Fibroblast of lung (primary cell): ENCODE measurements around the gene IFRD1. TPM values are rescaled to one million over a fixed set of nuclear protein-coding genes. Genes with fewer than 3 reads are reported as not detected.

Experiments
- DNase-seq, 2 donors: peaks; one replicate each; pipeline versions ENCODE4 v3.0.0 to v3.0.0-alpha.2; 2010; ENCODE audit warnings: low read depth in 2 of 2
- H2AFZ ChIP-seq: 2 replicates; pipeline ENCODE4 v1.5.1; 2012; ENCODE audit warnings: low read length, control low read depth, inconsistent platforms
- H3K27ac ChIP-seq: 2 replicates; pipeline ENCODE4 v1.5.1; 2011; ENCODE audit warnings: low read length, control low read depth; ENCODE audit not compliant: insufficient read depth
- H3K27me3 ChIP-seq: 2 replicates; pipeline ENCODE4 v1.5.1; 2011; ENCODE audit warnings: mild to moderate bottlenecking, low read length; ENCODE audit not compliant: control insufficient read depth, insufficient read depth
- H3K36me3 ChIP-seq: 2 replicates; pipeline ENCODE4 v1.5.1; 2011; ENCODE audit warnings: low read length; ENCODE audit not compliant: control insufficient read depth, insufficient read depth
- H3K4me1 ChIP-seq: 2 replicates; pipeline ENCODE4 v1.5.1; 2011; ENCODE audit warnings: low read length; ENCODE audit not compliant: control insufficient read depth, insufficient read depth; ENCODE audit errors: extremely low read depth
- H3K4me2 ChIP-seq: 2 replicates; pipeline ENCODE4 v1.5.1; 2011; ENCODE audit warnings: low read length, control low read depth; ENCODE audit not compliant: insufficient read depth; ENCODE audit errors: extremely low read depth
- H3K4me3 ChIP-seq, 4 experiments: fragments of 200-600 bp in 1 of 4; sonication (generic) in 1 of 4; replicated peaks in 1 of 4; 2 replicates each; pipeline ENCODE4 v1.5.1; 2011 to 2016; ENCODE audit warnings: low read length in 4 of 4, low read depth in 3 of 4, mild to moderate bottlenecking in 3 of 4, control low read depth in 2 of 4, inconsistent platforms in 1 of 4, mixed read lengths in 1 of 4; ENCODE audit not compliant: insufficient read depth in 1 of 4; ENCODE audit errors: control extremely low read depth in 1 of 4
- H3K79me2 ChIP-seq: 2 replicates; pipeline ENCODE4 v1.5.1; 2012; ENCODE audit warnings: mild to moderate bottlenecking, low read length, inconsistent platforms; ENCODE audit not compliant: control insufficient read depth, insufficient read depth
- H3K9ac ChIP-seq: 2 replicates; pipeline ENCODE4 v1.5.1; 2011; ENCODE audit warnings: mild to moderate bottlenecking, low read length, control low read depth; ENCODE audit not compliant: insufficient read depth
- H3K9me3 ChIP-seq: 2 replicates; pipeline ENCODE4 v1.5.1; 2012; ENCODE audit warnings: low read depth, low read length; ENCODE audit not compliant: control insufficient read depth, insufficient read depth
- H4K20me1 ChIP-seq: 2 replicates; pipeline ENCODE4 v1.5.1; 2011; ENCODE audit warnings: low read length; ENCODE audit not compliant: control insufficient read depth, insufficient read depth; ENCODE audit errors: extremely low read depth
- EZH2 ChIP-seq: IDR thresholded peaks from 2 replicates; pipeline ENCODE4 v1.5.1; 2012; ENCODE audit warnings: low read length, control low read depth, mild to moderate bottlenecking; ENCODE audit errors: missing control alignments
- polyA plus RNA-seq, 2 donors: library from polyadenylated mRNA; depleted of rRNA in 1 of 2; stranded (reverse) in 1 of 2; unstranded in 1 of 2; fragments of >200 nt; gene quantifications; 2 replicates each; pipeline ENCODE4 v1.2.1, GENCODE V29; 2011 to 2012; ENCODE audit warnings: missing spikeins in 1 of 2
- total RNA-seq: library from RNA; depleted of rRNA; stranded (reverse); fragments of >200 nt; gene quantifications from 2 replicates; pipeline ENCODE4 v1.2.1, GENCODE V29; 2014
- TF ChIP-seq, protein P1 (sequence below), 2 donors: IDR thresholded peaks in 1 of 2; conservative IDR thresholded peaks in 1 of 2; 1 replicate in 1 of 2; 2 replicates in 1 of 2; pipeline ENCODE4 v1.5.1; 2011 to 2012; ENCODE audit warnings: low read length in 2 of 2, control low read depth in 1 of 2, inconsistent platforms in 1 of 2, low read depth in 1 of 2, mild to moderate bottlenecking in 1 of 2

The IFRD1 gene
- total and polyA plus RNA-seq, 2 donors (not counting 1 experiment from before 2014, with no cell fraction given): 42.6 to 127 TPM

DNA sequence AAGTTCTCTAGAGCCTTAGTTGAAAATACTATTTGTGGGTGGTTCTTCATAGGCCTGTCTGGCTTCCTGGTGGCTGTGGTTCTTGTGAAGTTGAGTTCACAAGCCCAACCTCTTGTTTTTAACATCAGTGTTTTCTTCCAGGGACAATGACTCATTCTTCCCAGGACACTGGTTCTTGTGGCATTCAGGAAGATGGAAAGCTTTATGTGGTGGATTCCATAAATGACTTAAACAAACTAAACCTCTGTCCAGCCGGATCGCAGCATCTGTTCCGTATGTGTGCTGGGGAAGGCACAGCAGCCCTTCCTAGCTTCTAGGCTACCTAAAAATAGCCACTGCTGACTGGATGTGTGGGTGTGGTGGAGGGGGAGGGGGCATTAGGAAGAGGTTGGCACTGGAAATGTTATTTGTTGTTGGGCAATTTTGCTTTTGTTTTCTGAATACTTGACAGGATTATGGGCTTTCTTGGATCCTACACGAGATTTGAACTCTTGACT is 34.5 kb downstream of the IFRD1 start:
- TF ChIP-seq EZH2: no peak
- TF ChIP-seq, protein P1, sequence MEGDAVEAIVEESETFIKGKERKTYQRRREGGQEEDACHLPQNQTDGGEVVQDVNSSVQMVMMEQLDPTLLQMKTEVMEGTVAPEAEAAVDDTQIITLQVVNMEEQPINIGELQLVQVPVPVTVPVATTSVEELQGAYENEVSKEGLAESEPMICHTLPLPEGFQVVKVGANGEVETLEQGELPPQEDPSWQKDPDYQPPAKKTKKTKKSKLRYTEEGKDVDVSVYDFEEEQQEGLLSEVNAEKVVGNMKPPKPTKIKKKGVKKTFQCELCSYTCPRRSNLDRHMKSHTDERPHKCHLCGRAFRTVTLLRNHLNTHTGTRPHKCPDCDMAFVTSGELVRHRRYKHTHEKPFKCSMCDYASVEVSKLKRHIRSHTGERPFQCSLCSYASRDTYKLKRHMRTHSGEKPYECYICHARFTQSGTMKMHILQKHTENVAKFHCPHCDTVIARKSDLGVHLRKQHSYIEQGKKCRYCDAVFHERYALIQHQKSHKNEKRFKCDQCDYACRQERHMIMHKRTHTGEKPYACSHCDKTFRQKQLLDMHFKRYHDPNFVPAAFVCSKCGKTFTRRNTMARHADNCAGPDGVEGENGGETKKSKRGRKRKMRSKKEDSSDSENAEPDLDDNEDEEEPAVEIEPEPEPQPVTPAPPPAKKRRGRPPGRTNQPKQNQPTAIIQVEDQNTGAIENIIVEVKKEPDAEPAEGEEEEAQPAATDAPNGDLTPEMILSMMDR (conservative IDR thresholded peaks at IDR 0.05 in 1 of 2, IDR thresholded peaks at IDR 0.05 in 1 of 2; ENCODE audit: low read depth in 1 of 2, low read length in 2 of 2): no peak
- no peaks in the 10 kb centered on the region for H3K79me2 ChIP-seq
- no peak overlapping the region for H3K4me3 ChIP-seq
- no peak overlapping the region for H2AFZ ChIP-seq
- no peak overlapping the region for H3K4me2 ChIP-seq
- no peaks in the 10 kb centered on the region for H4K20me1 ChIP-seq
- no peak overlapping the region for H3K9ac ChIP-seq
- H3K9me3 ChIP-seq: no peaks in the 10 kb centered on the region
- H3K36me3 ChIP-seq: no peaks in the 10 kb centered on the region
- H3K27ac ChIP-seq: peak overlapping the region; percentile 24
- H3K27me3 ChIP-seq: no peaks in the 10 kb centered on the region
- DNase-seq: peak; percentile 90 to 97
- H3K4me1 ChIP-seq: peaks cover 10% of the 10 kb centered on the region

DNA sequence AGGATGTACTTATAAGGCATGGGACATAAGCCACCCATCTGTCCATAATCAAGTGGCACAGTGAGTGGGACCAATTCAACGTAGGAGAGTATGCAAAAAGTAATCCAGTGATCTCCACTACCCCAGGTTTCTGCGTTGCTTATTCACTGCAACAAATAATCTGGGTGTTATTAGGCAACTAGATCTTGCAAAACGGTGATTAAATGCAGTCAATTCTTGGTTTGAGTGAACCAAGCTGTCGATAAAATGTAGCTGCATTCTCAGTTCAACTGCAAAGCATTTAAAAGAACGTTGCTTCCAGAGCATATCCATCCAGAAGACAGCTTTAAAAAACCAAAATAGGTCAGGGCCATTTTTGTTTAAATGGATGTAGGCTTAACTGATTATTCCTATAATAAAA is 35.5 kb downstream of the IFRD1 start:
- H3K79me2 ChIP-seq: no peaks in the 10 kb centered on the region
- no peak overlapping the region for H2AFZ ChIP-seq
- no peak overlapping the region for H3K4me3 ChIP-seq
- DNase-seq: peak in 1 of 2 donors; percentile 50
- no peaks in the 10 kb centered on the region for H3K36me3 ChIP-seq
- H4K20me1 ChIP-seq: no peaks in the 10 kb centered on the region
- H3K4me1 ChIP-seq: peaks cover 7% of the 10 kb centered on the region
- no peak overlapping the region for H3K9ac ChIP-seq
- H3K27ac ChIP-seq: no peak overlapping the region
- no peaks in the 10 kb centered on the region for H3K27me3 ChIP-seq
- H3K4me2 ChIP-seq: no peak overlapping the region
- H3K9me3 ChIP-seq: no peaks in the 10 kb centered on the region
- no peak for TF ChIP-seq EZH2
- TF ChIP-seq, protein P1 (conservative IDR thresholded peaks at IDR 0.05 in 1 of 2, IDR thresholded peaks at IDR 0.05 in 1 of 2; ENCODE audit: low read depth in 1 of 2, low read length in 2 of 2): no peak

DNA sequence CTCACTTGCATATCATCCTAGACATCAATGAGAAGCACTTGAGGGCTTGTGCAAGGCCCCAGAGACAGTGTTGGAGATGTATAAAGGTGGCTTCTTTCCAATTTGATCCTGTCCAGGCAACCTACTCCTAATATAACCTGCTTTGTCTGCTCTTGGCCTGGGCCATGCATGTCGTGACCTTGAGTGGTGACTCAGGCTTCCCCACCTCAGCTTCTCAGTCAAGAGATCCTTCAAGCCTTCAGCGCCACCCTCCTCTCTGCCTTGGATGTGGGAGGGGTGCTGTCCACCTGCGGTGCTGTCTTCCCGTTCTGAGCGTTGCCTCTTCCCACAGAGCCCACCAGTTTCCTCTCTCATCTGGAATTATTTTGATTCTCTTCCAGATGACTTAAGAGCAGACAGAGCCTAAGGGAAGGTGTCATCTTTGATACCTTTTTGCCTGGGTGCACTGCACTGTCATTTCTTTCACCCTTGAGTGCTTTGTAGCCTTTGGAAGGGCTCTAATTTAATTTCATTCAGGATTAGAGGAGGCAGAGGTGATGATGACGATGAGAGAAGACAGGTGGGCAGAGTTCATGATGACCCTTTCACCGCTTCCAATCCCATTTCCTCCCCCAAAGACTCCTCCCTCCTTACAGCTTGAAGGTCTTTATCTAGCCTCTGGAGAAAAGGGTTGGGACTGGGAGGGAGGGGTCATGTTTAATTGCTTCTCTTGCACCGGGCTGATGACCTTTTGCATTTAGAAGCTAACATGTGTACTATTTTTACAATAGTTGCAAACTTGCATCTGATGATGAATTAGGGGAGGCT is 37.4 kb downstream of the IFRD1 start:
- Histone ChIP-seq H3K4me3 (no peak overlapping the region), H2AFZ (no peak overlapping the region), H3K4me1 (no peaks in the 10 kb centered on the region), H3K27ac (no peak overlapping the region), H3K79me2 (no peaks in the 10 kb centered on the region), H4K20me1 (no peaks in the 10 kb centered on the region), H3K9ac (no peak overlapping the region), H3K36me3 (no peaks in the 10 kb centered on the region), H3K27me3 (no peaks in the 10 kb centered on the region), H3K9me3 (no peaks in the 10 kb centered on the region), H3K4me2 (no peak overlapping the region)
- TF ChIP-seq, protein P1 (conservative IDR thresholded peaks at IDR 0.05 in 1 of 2, IDR thresholded peaks at IDR 0.05 in 1 of 2; ENCODE audit: low read depth in 1 of 2, low read length in 2 of 2): no peak
- TF ChIP-seq EZH2: no peak
- no peak for DNase-seq
